GM18511 (cell line): Measurements from ENCODE around the gene PARP1.

Source experiments
- ATAC-seq: cut with Tn5 transposase; IDR thresholded peaks from one replicate; pipeline ENCODE4 v1.9.1; 2021; ENCODE audit warnings: mild to moderate bottlenecking, moderate library complexity; ENCODE audit not compliant: unreplicated experiment

Gene PARP1

DNA sequence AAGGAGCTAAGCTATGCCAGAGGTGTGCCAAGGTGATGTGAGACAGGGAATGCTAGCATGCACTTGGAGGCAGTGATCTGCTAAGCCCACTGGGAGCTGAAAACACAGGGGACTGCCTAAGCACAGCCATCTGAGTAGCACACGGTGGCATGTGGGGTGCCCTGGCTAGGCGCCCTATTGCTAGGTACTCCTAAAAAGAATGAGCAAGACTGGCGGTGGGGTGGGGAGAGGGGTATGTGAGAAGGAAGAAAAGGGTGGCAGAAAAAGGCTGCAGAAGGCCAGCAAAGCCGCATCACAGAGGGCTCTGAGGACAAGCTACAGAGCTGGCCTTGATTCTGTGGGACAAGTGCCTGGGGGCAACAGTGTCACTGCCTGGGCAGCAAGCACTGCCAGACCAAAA lies 23.9 kb downstream of the PARP1 start:
- ATAC-seq: no peak

- no peak for ATAC-seq
Observed at GRCh38 chr1:226382030-226382429, 25.9 kb downstream of the PARP1 start.

GRCh38 chr1:226381226-226381998 lies 26.5 kb downstream of the PARP1 start:
- ATAC-seq: no peak

GRCh38 chr1:226378071-226378470 lies 29.8 kb downstream of the PARP1 start:
- no peak for ATAC-seq

DNA sequence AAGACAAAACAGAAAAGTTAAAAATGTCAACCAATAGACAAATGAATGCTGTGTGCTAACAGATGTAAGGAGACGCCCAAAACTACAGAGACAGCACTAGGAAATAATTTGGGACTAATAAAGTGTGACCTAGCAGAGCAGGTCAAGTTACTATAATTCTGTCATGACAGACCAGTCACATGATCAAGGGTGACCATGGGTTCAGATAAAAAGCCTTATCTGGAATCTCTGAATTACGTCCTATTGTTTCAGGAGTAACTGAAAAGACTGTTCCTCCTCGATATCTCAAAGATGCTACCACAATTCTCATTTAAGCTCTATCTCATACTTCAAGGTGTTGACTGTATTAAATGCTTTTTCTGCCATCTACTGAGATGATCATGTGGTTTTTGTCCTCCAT lies 31.6 kb downstream of the PARP1 start:
- no peak for ATAC-seq

DNA sequence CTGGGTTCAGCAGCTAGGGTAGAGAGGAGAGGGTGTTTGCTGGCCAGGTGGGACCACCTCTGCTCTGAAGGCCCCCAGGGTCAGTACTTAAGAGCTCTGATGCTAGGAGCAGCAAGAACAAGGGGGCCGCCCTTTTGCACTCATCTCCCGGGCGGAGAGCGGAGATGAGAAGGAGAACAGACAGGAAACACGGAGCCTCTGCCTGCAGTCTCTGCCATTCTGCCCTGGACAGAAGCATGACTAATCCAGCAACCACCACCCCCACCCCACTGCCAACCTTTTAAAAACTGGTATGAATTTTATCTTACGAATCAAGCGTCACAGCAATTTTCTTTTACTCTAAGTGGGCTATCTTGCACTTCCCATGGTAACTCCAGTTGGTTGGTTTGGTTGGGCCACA lies 34.5 kb downstream of the PARP1 start:
- ATAC-seq: no peak

DNA sequence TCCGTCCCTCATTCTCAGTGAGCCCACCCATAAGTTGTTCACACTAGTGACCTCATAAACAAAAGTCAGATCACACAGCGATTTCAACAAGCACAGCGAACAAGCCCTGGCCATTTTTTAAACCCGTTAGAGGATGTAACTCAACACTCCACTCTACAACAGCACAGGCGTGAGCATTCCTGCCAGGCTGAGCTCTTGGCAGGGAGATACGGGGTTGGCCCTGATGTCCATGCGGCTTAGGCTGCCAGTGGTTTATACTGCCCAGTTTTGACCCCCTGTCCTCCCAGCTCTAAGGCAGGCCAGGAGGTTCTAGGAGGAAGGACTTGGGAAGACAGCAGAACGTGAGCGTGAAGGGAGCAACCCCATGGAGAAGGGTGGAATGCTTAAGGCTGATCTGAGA lies 35.0 kb downstream of the PARP1 start:
- no peak for ATAC-seq

DNA sequence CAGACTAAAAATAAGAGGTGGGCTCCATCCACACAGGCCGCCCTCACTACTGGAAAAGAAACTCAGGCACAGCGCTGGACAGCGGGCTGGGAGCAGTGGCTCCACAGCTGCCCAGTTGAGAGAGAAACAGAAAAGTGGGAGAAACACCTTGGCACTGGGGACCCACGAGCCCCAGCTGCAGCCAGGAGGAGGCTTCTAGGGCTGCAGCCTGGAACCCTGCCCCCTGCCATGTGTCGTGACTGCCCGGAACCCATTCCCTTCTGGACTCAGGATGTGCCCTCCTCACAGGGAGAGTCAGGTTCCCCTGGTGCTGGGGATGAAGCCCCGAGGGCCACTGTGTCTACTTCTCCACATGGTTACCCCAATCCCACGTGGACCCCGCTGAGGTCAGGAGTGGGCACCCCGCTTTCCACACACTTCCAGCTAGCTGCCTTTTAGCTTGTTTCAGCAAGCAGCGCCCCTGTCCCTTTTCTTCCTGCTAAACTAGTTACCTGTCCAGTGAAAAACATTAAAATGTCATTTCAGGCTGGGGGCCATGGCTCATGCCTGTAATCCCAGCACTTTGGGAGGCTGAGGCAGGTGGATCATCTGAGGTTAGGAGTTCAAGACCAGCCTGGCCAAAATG lies 35.9 kb downstream of the PARP1 start:
- ATAC-seq: no peak

DNA sequence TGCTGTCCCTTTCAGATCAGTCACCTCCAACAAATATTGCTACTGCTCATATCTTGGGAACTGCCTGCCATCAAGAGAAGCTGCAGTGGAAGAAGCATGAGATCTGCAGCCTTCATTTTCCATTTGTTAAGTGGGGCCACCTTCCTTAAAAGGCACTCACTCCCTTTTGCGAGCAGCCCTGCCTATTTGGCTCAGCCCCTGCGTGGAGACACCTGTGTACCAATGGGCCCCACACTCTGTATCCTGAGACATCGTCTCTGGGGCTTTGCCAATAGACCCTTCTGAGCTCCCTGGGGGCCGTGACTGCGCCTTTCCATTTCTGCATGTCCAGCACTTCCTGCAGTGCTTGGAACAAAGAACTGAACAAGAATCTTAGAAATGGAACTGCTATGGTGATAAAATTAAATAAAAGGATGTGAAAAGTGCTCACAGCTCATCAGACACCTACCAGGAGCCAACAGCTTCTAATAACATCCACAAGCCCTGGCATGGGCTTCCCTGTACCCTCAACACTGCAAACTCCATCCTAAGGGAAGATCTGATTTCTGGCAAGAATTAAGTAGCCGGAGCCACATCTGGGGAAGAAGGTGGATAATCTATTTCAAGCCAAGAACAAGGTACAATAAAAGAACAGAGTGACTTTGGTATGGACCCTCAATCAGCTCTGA lies 36.7 kb downstream of the PARP1 start:
- peak; percentile 20 for ATAC-seq

DNA sequence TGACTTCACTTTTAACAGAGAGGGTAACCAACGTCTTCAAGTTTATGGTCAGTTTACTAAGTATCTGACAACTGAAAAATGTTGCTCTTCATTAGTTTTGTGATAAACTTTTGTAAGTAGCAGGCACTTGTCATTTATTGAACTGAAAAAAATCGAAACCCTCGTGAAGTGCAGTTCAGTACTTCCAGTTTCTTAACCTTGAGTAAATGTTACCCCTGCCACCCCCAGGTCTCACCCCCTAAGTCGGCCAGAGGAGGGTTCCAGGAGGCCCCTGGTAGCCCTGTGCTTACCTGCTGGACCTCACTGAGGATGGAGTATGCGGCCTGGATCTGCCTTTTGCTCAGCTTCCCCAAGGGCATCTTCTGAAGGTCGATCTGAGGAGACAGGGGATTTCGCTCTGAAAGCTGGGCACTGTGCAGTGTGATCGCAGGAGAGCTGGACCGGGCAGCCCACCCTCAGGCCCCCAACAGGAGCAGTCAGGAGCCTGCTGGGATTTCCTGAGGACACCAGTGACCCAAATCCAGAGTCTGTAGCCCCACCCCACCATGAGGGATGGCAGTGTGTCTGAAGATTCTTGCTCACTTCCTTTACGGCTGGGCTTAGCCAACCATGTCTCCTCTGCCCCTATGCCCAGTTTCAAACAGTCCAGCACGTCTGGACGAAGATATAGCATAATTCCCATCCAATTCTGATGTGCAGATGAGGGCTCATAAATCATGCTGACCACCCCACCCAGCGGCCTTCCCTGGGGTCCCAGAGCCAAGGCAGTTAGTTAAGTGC lies 37.6 kb downstream of the PARP1 start:
- peak; percentile 89 for ATAC-seq

GRCh38 chr1:226369110-226369509 lies 38.8 kb downstream of the PARP1 start:
- peak; percentile 56 for ATAC-seq

DNA sequence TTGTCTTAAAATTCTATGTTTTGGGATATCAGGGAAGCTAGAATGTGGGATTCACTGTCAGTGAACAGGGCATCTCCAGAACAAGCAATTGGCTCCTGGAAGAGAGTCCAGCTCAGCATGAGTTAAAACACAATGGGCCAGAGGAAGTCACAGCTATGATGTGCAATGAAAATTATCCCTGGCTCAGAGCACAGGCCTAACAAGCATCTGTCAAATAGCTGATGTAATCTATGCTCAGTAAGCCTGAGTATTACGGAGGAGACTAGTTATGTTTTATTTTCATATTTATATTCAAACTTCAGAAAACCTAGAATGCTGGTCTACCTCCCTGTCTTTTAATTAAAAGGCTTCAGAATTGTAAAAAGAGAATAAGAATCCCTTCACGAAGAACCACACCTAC lies 41.6 kb downstream of the PARP1 start:
- no peak for ATAC-seq

DNA sequence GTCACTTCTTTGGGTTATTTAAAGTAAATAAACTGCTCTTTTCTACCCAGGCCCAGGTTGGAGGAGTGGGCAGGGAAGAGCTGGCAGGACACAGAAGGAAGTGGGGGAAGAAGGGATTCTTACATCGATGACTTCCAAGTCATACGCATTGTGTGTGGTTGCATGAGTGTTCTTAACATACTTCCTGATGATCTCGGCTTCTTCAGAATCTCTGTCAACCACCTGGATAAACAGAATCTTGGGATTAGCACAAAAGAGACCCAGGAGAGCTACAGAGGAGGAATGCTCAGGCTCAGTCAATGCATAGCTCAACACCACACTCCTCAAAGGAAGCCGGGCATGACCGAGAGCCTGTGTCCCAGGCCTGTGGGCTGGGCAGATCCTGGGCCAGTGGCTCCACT lies 42.1 kb downstream of the PARP1 start:
- no peak for ATAC-seq

GRCh38 chr1:226364901-226365565 lies 42.9 kb downstream of the PARP1 start:
- no peak for ATAC-seq

GRCh38 chr1:226364514-226364899 lies 43.4 kb downstream of the PARP1 start:
- ATAC-seq: no peak

DNA sequence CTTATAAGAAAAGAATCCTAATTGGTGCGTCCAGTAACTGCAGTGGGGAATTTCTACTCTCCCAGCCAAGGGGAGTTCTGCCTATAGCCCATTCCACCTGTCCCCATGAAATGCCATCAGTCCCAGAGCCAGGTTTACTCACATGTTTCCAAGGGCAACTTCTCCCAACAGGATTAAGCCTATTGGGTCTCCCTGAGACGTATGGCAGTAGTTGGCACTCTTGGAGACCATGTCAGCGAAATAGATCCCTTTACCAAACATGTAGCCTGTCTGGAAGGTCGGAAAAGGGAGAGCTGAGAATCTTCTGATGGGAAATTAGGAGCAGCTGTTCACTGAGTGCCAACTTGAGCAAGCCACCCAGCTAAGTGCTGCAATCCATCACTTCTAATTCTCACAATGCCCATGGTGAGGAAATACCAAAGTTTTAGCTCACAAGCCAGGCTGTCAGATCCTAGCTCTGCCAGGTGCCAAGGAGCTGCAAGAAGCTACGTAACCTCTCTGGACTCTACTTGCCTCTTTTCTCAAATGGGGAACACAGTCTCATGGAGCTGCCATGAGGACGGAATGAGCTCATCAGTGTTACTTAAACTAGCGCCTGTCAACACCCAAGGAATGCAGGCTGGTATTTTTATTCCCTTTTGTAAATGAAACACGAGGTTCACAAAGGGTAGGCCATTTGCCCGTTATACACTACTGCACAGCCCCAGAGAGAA lies 43.9 kb downstream of the PARP1 start:
- ATAC-seq: no peak

DNA sequence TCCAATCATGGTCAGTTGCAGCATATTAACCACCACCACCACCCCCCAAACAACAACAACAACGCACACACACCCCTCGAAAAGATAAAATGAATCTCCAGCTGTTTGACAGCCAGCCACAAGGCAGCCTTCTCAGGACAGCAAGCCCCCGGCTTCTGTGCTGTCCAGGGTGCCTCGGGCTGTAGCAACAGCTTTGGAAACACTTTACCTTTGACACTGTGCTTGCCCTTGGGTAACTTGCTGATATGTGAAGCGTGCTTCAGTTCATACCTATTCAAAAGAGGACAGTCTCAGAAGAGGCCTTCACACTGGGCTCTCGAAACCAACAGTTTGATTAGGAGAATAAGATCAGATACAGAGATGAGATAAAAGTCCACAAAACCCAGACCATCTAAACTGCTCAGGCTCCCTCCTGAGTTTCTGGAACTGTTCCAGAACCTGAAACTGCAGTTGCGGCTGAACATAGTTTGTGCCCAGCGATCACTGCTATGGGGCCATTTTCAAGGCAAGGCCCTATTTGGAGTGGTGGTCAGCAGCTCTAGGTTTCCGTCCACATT lies 44.9 kb downstream of the PARP1 start:
- ATAC-seq: no peak

GRCh38 chr1:226362361-226362760 lies 45.5 kb downstream of the PARP1 start:
- no peak for ATAC-seq

- ATAC-seq: peak; percentile 76
Observed at GRCh38 chr1:226360106-226360746, 47.7 kb downstream of the PARP1 start.
